ENCODE measurements around the gene FARP2.

DNA sequence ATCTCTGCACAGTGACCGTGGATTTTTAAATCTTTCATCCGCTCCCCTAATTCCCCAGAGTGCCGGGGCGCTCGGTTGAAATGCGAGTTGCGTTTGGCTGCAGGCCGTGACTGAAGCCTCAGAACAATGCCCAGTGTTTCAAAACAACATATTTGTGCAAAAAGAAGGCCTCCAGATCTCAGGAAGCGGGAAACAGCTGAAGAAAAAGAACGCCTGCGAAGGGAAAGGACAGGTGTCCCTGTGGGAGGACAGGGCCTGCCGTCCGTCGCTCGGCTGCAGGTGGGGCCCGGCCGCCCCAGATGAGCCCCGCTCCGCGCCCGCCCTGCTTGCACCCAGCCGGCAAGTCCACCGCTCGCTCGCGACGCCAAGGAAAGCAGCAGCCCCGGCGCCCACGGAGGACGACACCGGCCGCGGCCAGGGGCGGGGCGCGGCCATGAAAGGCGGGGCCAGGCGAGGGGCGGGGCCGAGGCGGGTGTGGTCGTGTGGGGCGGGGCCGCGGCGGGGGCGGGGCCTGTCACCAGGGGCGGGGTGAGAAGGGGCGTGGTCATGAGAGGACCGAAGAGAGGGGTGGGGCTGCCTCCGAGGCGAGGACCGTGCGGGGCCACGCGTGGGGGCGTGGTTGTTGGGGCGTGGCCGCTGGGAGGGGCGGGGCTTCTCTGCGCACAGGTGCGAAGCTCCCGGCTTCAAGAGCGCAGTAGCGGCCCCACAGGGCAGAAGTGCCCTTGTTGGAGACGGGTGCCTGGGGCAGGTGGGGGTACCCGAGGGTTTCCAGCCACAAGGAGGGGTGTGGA, 184.9 kb downstream of the FARP2 start:
- TF ChIP-seq ZNF629 (tag by site-specific recombination; IDR thresholded peaks at IDR 0.05) = no peak
- TF ChIP-seq, protein P1, sequence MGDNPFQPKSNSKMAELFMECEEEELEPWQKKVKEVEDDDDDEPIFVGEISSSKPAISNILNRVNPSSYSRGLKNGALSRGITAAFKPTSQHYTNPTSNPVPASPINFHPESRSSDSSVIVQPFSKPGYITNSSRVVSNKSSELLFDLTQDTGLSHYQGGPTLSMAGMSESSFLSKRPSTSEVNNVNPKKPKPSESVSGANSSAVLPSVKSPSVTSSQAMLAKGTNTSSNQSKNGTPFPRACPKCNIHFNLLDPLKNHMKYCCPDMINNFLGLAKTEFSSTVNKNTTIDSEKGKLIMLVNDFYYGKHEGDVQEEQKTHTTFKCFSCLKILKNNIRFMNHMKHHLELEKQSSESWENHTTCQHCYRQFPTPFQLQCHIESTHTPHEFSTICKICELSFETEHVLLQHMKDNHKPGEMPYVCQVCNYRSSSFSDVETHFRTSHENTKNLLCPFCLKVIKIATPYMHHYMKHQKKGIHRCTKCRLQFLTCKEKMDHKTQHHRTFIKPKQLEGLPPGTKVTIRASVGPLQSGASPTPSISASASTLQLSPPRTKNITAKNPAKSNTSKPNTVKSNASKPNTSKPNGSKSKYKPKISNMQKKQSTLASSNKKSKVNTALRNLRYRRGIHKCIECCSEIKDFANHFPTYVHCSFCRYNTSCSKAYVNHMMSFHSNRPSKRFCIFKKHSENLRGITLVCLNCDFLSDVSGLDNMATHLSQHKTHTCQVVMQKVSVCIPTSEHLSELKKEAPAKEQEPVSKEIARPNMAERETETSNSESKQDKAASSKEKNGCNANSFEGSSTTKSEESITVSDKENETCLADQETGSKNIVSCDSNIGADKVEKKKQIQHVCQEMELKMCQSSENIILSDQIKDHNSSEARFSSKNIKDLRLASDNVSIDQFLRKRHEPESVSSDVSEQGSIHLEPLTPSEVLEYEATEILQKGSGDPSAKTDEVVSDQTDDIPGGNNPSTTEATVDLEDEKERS (tag by site-specific recombination; IDR thresholded peaks at IDR 0.05) = no peak

Measured in HEK293 (cell line).